ENCODE results near the gene DHFR. TPM values are rescaled to one million over a fixed set of nuclear protein-coding genes. Genes with fewer than 3 reads are reported as not detected.

The DHFR gene
- total RNA-seq, 1 donor from 2014 or later: 9.0 TPM

DNA sequence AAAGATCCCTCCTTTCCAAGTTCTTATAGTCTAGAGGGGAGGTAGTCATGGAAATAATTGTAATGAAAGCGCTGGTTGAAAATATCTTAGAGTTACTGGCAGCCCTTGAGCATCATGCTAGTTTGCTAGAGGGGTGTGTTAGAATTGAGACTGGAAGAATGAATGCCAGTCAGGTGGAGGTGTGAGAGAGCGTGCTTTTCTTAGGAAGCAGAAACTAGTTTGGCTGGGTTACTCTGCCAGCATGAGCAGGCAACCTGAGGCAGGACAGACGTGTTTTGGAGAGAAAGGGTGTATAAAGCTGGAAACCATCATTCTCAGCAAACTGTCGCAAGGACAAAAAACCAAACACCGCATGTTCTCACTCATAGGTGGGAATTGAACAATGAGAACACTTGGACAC is 43.6 kb upstream of the DHFR start:
- no peaks in the 10 kb centered on the region for H3K9me3 ChIP-seq
- ATAC-seq: no peak
- no peak for DNase-seq
- TF ChIP-seq, protein P1, sequence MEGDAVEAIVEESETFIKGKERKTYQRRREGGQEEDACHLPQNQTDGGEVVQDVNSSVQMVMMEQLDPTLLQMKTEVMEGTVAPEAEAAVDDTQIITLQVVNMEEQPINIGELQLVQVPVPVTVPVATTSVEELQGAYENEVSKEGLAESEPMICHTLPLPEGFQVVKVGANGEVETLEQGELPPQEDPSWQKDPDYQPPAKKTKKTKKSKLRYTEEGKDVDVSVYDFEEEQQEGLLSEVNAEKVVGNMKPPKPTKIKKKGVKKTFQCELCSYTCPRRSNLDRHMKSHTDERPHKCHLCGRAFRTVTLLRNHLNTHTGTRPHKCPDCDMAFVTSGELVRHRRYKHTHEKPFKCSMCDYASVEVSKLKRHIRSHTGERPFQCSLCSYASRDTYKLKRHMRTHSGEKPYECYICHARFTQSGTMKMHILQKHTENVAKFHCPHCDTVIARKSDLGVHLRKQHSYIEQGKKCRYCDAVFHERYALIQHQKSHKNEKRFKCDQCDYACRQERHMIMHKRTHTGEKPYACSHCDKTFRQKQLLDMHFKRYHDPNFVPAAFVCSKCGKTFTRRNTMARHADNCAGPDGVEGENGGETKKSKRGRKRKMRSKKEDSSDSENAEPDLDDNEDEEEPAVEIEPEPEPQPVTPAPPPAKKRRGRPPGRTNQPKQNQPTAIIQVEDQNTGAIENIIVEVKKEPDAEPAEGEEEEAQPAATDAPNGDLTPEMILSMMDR (IDR thresholded peaks at IDR 0.05): no peak
- H3K27ac ChIP-seq: no peak overlapping the region
- H3K4me3 ChIP-seq: no peak overlapping the region
- no peaks in the 10 kb centered on the region for H3K27me3 ChIP-seq
- intact Hi-C loops (cut with DNase I): no loop called here
- H3K36me3 ChIP-seq: peaks cover 4% of the 10 kb centered on the region
- no peaks in the 10 kb centered on the region for H3K4me1 ChIP-seq

- Histone ChIP-seq H3K4me1 (no peaks in the 10 kb centered on the region), H3K27ac (no peak overlapping the region), H3K9me3 (no peaks in the 10 kb centered on the region), H3K27me3 (no peaks in the 10 kb centered on the region), H3K36me3 (peaks cover 4% of the 10 kb centered on the region), H3K4me3 (no peak overlapping the region)
- ATAC-seq: no peak
- intact Hi-C loops (cut with DNase I): no loop called here
- TF ChIP-seq, protein P1 (IDR thresholded peaks at IDR 0.05): no peak
- no peak for DNase-seq
Measured at GRCh38 chr5:80697100-80697499, 42.3 kb upstream of the DHFR start.

DNA sequence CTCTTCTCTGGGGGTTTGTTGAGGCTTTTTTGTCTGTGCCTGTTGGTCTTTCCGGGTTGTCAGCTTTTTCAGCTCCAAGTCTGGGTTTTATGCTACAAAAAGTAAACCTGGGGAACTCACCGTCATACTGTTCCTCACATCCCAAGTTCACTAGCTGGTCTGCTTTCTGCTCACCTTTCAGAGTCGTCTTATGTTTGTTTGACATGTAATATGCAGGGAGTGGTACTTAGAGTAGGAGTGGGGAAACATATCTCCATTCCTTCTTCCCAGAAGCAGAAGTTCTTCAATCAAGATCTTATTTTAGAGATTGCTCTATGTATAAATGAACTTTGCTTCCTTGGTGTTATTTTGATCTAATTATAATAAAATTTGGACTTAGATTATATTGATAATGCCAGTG is 41.7 kb upstream of the DHFR start:
- Histone ChIP-seq H3K27me3 (no peaks in the 10 kb centered on the region), H3K9me3 (no peaks in the 10 kb centered on the region), H3K4me3 (no peak overlapping the region), H3K36me3 (peaks cover 3% of the 10 kb centered on the region), H3K27ac (no peak overlapping the region), H3K4me1 (no peaks in the 10 kb centered on the region)
- no peak for DNase-seq
- intact Hi-C loops (cut with DNase I): no loop called here
- ATAC-seq: no peak
- TF ChIP-seq, protein P1 (IDR thresholded peaks at IDR 0.05): no peak

DNA sequence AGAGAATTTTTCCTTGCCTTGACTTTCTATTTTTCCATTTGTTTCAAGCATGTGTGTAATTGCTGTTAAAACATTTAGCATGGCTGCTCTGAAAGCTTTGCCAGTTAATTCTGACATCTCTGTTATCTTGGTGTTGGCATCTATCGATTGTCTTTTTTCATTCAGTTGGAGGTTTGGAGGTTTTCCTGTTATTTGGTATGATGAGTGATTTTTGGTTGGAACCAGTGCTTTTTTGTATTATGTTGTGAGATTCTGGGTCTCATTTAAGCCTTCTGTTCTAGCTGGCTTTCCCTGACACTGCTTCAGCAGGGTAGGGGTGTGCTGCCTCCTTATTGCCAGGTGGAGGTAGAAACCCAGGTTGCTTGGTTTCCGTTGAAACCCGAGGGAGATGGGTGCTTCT is 40.9 kb upstream of the DHFR start:
- TF ChIP-seq, protein P1 (IDR thresholded peaks at IDR 0.05): no peak
- H3K4me3 ChIP-seq: no peak overlapping the region
- no peak for DNase-seq
- H3K27ac ChIP-seq: no peak overlapping the region
- no peaks in the 10 kb centered on the region for H3K4me1 ChIP-seq
- intact Hi-C loops (cut with DNase I): no loop called here
- H3K9me3 ChIP-seq: no peaks in the 10 kb centered on the region
- no peaks in the 10 kb centered on the region for H3K36me3 ChIP-seq
- ATAC-seq: no peak
- H3K27me3 ChIP-seq: no peaks in the 10 kb centered on the region

DNA sequence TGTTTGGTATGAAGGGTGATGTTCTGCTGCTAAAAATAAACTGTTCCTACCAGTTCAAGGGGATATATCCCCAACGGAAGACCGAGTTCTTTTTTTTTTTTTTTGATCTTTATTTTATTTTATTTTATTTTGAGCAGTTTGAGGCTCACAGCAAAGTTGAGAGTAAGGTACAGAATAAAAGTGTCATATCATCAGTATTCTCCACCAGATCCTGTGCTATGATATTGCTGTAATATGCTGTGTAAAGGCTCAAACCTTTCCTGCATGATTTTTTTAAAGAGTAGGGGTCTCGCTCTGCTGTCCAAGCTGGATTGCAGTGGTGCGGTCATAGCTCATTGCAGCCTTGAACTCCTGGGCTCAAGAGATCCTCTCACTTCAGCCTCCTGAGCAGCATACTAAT is 34.8 kb upstream of the DHFR start:
- Histone ChIP-seq H3K4me1 (peaks cover 7% of the 10 kb centered on the region), H3K27me3 (no peaks in the 10 kb centered on the region), H3K4me3 (no peak overlapping the region), H3K27ac (no peak overlapping the region), H3K9me3 (no peaks in the 10 kb centered on the region), H3K36me3 (no peaks in the 10 kb centered on the region)
- intact Hi-C loops (cut with DNase I): no loop called here
- TF ChIP-seq, protein P1 (IDR thresholded peaks at IDR 0.05): no peak
- ATAC-seq: no peak
- no peak for DNase-seq
